Cortex of kidney (tissue), 1 donor: ENCODE data around the gene RPL36.
"Not testable (repeated sequence)": the region's sequence is repeated elsewhere in the genome, so short reads cannot be mapped to it uniquely, and the experiment has no call there.

Source experiments
- DNase-seq: peaks from one replicate; lab custom pipeline; 2025; lab: John Stamatoyannopoulos, UW

RPL36 gene

GRCh38 chr19:5706876-5707573 lies 16.9 kb downstream of the RPL36 start:
- DNase-seq, result no peak

GRCh38 chr19:5707576-5708575 lies 17.8 kb downstream of the RPL36 start:
- DNase-seq, result no peak

GRCh38 chr19:5711025-5711424 lies 20.9 kb downstream of the RPL36 start:
- DNase-seq, result no peak

- DNase-seq, result no peak
These were observed 21.6 kb downstream of the RPL36 start for GRCh38 chr19:5711713-5712161.

GRCh38 chr19:5713228-5713627 lies 23.1 kb downstream of the RPL36 start:
- DNase-seq, result no peak

GRCh38 chr19:5714816-5715215 lies 24.7 kb downstream of the RPL36 start:
- DNase-seq, result no peak

GRCh38 chr19:5717215-5717935 lies 27.3 kb downstream of the RPL36 start:
- no peak for DNase-seq

- DNase-seq, result no peak
These were observed 28.0 kb downstream of the RPL36 start for GRCh38 chr19:5718037-5718578.

GRCh38 chr19:5718579-5719273 lies 28.6 kb downstream of the RPL36 start:
- no peak for DNase-seq

- no peak for DNase-seq
These were observed 29.3 kb downstream of the RPL36 start for GRCh38 chr19:5719274-5719960.

- peak; percentile 99 for DNase-seq
These were observed 30.1 kb downstream of the RPL36 start, which contains the start of the genes CATSPERD and LONP1 for GRCh38 chr19:5719961-5720790. Gene CATSPERD (plus strand): TSS chr19:5720637. CDS start chr19:5720738, 101 bp downstream. Gene LONP1 (minus strand): TSS chr19:5720146. CDS start chr19:5720132, 14 bp downstream.

- DNase-seq, result no peak
These were observed 37.5 kb downstream of the RPL36 start for GRCh38 chr19:5727453-5728050.

- DNase-seq, result not testable (repeated sequence)
These were observed 43.1 kb downstream of the RPL36 start for GRCh38 chr19:5733172-5733571.

- no peak for DNase-seq
These were observed 48.3 kb downstream of the RPL36 start for GRCh38 chr19:5738423-5738822.
